ENCODE measurements around the gene KYAT1. TPM values are rescaled to one million over a fixed set of nuclear protein-coding genes. Genes with fewer than 3 reads are reported as not detected.
A peak's percentile ranks its signal among the peaks of the same experiment; 100 is the strongest.

KYAT1 gene
- total RNA-seq, 1 donor from 2014 or later: 10.1 TPM

DNA sequence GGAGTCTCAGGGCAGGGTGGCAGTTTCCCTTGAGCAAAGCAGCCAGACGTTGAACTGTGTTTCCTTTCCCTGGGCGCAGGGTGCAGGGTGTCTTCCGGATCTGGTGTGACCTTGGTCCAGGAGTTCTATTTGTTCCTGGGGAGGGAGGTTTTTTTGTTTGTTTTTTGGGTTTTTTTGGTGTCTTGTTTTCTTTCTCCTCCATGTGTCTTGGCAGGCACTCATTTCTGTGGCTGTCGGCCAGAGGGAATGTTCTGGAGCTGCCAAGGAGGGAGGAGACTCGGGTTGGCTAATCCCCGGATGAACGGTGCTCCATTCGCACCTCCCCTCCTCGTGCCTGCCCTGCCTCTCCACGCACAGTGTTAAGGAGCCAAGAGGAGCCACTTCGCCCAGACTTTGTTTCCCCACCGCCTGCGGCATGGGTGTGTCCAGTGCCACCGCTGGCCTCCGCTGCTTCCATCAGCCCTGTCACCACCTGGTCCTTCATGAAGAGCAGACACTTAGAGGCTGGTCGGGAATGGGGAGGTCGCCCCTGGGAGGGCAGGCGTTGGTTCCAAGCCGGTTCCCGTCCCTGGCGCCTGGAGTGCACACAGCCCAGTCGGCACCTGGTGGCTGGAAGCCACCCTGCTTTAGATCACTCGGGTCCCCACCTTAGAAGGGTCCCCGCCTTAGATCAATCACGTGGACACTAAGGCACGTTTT is 35.5 kb upstream of the KYAT1 start:
- no peak for FAIRE-seq
- peaks cover 10% of the 10 kb centered on the region for H3K36me3 Mint-ChIP-seq (ENCODE audit: low read depth, unreplicated experiment)

DNA sequence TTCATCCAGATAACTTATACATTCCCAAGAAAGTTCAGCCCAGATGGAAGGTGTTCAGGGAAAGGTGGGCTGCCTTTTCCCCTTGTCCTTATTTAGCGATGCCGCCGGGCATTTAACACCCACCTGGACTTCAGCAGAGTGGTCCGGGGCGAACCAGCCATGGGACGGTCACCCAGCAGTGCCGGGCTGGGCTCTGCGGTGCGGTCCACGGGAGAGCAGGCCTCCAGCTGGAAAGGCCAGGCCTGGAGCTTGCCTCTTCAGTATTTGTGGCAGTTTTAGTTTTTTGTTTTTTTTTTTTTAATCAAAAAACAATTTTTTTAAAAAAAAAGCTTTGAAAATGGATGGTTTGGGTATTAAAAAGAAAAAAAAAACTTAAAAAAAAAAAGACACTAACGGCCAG is 35.0 kb upstream of the KYAT1 start:
- Histone ChIP-seq H3K79me2 (ENCODE audit: insufficient read depth, low read length) (peaks cover 27% of the 10 kb centered on the region), H3K4me1 (ENCODE audit: insufficient read depth, low read length) (peaks cover 28% of the 10 kb centered on the region), H3K27me3 (ENCODE audit: insufficient read depth, low read length) (no peaks in the 10 kb centered on the region), H3K4me2 (ENCODE audit: low read length) (no peak overlapping the region), H3K9ac (ENCODE audit: low read length) (no peak overlapping the region), H3K9me3 (ENCODE audit: insufficient read depth, low read depth, low read length) (no peaks in the 10 kb centered on the region), H3K36me3 (ENCODE audit: insufficient read depth, low read length) (peaks cover 6% of the 10 kb centered on the region), H2AFZ (ENCODE audit: low read depth, low read length) (no peak overlapping the region), H4K20me1 (ENCODE audit: insufficient read depth, low read length) (peaks cover 4% of the 10 kb centered on the region), H3K27ac (ENCODE audit: low read depth, low read length) (peak overlapping the region; percentile 37), H3K4me3 (ENCODE audit: insufficient read depth, low read depth, low read length) (no peak overlapping the region)
- Mint-ChIP-seq H3K4me3 (ENCODE audit: unreplicated experiment) (no peak overlapping the region), H3K27ac (ENCODE audit: unreplicated experiment) (no peak overlapping the region), H3K27me3 (ENCODE audit: low read depth, unreplicated experiment) (no peaks in the 10 kb centered on the region), H3K4me1 (ENCODE audit: low read depth, unreplicated experiment) (peaks cover 31% of the 10 kb centered on the region), H3K36me3 (ENCODE audit: low read depth, unreplicated experiment) (peaks cover 10% of the 10 kb centered on the region), H3K9me3 (ENCODE audit: unreplicated experiment) (no peaks in the 10 kb centered on the region)
- DNase-seq (ENCODE audit: low read depth): no peak
- FAIRE-seq: no peak
- TF ChIP-seq EZH2 (IDR thresholded peaks at IDR 0.05; ENCODE audit: insufficient read depth, low read length): no peak
- TF ChIP-seq, protein P1, sequence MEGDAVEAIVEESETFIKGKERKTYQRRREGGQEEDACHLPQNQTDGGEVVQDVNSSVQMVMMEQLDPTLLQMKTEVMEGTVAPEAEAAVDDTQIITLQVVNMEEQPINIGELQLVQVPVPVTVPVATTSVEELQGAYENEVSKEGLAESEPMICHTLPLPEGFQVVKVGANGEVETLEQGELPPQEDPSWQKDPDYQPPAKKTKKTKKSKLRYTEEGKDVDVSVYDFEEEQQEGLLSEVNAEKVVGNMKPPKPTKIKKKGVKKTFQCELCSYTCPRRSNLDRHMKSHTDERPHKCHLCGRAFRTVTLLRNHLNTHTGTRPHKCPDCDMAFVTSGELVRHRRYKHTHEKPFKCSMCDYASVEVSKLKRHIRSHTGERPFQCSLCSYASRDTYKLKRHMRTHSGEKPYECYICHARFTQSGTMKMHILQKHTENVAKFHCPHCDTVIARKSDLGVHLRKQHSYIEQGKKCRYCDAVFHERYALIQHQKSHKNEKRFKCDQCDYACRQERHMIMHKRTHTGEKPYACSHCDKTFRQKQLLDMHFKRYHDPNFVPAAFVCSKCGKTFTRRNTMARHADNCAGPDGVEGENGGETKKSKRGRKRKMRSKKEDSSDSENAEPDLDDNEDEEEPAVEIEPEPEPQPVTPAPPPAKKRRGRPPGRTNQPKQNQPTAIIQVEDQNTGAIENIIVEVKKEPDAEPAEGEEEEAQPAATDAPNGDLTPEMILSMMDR (IDR thresholded peaks at IDR 0.05; ENCODE audit: insufficient read depth, low read depth, low read length): no peak

More for the DNA sequence above, 35.5 kb upstream of the KYAT1 start:
- Mint-ChIP-seq H3K9me3 (ENCODE audit: unreplicated experiment) (no peaks in the 10 kb centered on the region), H3K4me3 (ENCODE audit: unreplicated experiment) (no peak overlapping the region), H3K27ac (ENCODE audit: unreplicated experiment) (no peak overlapping the region), H3K27me3 (ENCODE audit: low read depth, unreplicated experiment) (no peaks in the 10 kb centered on the region), H3K4me1 (ENCODE audit: low read depth, unreplicated experiment) (peaks cover 28% of the 10 kb centered on the region)
- no peak overlapping the region for H3K27ac ChIP-seq (ENCODE audit: low read depth, low read length)
- TF ChIP-seq, protein P1 (IDR thresholded peaks at IDR 0.05; ENCODE audit: insufficient read depth, low read depth, low read length): no peak
- no peak for TF ChIP-seq EZH2 (IDR thresholded peaks at IDR 0.05; ENCODE audit: insufficient read depth, low read length)
- peaks cover 6% of the 10 kb centered on the region for H3K36me3 ChIP-seq (ENCODE audit: insufficient read depth, low read length)
- H3K4me3 ChIP-seq (ENCODE audit: insufficient read depth, low read depth, low read length): no peak overlapping the region
- H3K27me3 ChIP-seq (ENCODE audit: insufficient read depth, low read length): no peaks in the 10 kb centered on the region
- H3K9me3 ChIP-seq (ENCODE audit: insufficient read depth, low read depth, low read length): no peaks in the 10 kb centered on the region
- peak; percentile 63 for DNase-seq (ENCODE audit: low read depth)
- H2AFZ ChIP-seq (ENCODE audit: low read depth, low read length): no peak overlapping the region
- no peak overlapping the region for H3K4me2 ChIP-seq (ENCODE audit: low read length)
- no peak overlapping the region for H3K9ac ChIP-seq (ENCODE audit: low read length)
- H4K20me1 ChIP-seq (ENCODE audit: insufficient read depth, low read length): peaks cover 4% of the 10 kb centered on the region
- H3K4me1 ChIP-seq (ENCODE audit: insufficient read depth, low read length): peaks cover 25% of the 10 kb centered on the region
- H3K79me2 ChIP-seq (ENCODE audit: insufficient read depth, low read length): peaks cover 27% of the 10 kb centered on the region

DNA sequence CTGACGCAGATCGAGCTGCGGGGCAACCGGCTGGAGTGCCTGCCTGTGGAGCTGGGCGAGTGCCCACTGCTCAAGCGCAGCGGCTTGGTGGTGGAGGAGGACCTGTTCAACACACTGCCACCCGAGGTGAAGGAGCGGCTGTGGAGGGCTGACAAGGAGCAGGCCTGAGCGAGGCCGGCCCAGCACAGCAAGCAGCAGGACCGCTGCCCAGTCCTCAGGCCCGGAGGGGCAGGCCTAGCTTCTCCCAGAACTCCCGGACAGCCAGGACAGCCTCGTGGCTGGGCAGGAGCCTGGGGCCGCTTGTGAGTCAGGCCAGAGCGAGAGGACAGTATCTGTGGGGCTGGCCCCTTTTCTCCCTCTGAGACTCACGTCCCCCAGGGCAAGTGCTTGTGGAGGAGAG is 34.5 kb upstream of the KYAT1 start:
- Histone ChIP-seq H3K9me3 (ENCODE audit: insufficient read depth, low read depth, low read length) (no peaks in the 10 kb centered on the region), H3K4me2 (ENCODE audit: low read length) (no peak overlapping the region), H2AFZ (ENCODE audit: low read depth, low read length) (no peak overlapping the region), H3K27me3 (ENCODE audit: insufficient read depth, low read length) (no peaks in the 10 kb centered on the region), H3K79me2 (ENCODE audit: insufficient read depth, low read length) (peaks cover 28% of the 10 kb centered on the region), H3K4me3 (ENCODE audit: insufficient read depth, low read depth, low read length) (no peak overlapping the region), H3K27ac (ENCODE audit: low read depth, low read length) (peak overlapping the region; percentile 37), H4K20me1 (ENCODE audit: insufficient read depth, low read length) (peaks cover 4% of the 10 kb centered on the region), H3K36me3 (ENCODE audit: insufficient read depth, low read length) (peaks cover 6% of the 10 kb centered on the region), H3K4me1 (ENCODE audit: insufficient read depth, low read length) (peaks cover 31% of the 10 kb centered on the region), H3K9ac (ENCODE audit: low read length) (no peak overlapping the region)
- H3K27me3 Mint-ChIP-seq (ENCODE audit: low read depth, unreplicated experiment): no peaks in the 10 kb centered on the region
- FAIRE-seq (no peak), DNase-seq (ENCODE audit: low read depth) (no peak)
- H3K4me1 Mint-ChIP-seq (ENCODE audit: low read depth, unreplicated experiment): peaks cover 31% of the 10 kb centered on the region
- no peak overlapping the region for H3K4me3 Mint-ChIP-seq (ENCODE audit: unreplicated experiment)
- TF ChIP-seq EZH2 (IDR thresholded peaks at IDR 0.05; ENCODE audit: insufficient read depth, low read length): no peak
- TF ChIP-seq, protein P1 (IDR thresholded peaks at IDR 0.05; ENCODE audit: insufficient read depth, low read depth, low read length): no peak
- no peaks in the 10 kb centered on the region for H3K9me3 Mint-ChIP-seq (ENCODE audit: unreplicated experiment)
- no peak overlapping the region for H3K27ac Mint-ChIP-seq (ENCODE audit: unreplicated experiment)
- H3K36me3 Mint-ChIP-seq (ENCODE audit: low read depth, unreplicated experiment): peaks cover 11% of the 10 kb centered on the region
